ENCODE data around the gene HEBP2.

Gene HEBP2

GRCh38 chr6:138467901-138468300 is 63.9 kb downstream of the HEBP2 start:
- no peak for TF ChIP-seq ESRRG (CRISPR knock-in tag; IDR thresholded peaks at IDR 0.05)
- no peak for TF ChIP-seq ISL1 (CRISPR knock-in tag; IDR thresholded peaks at IDR 0.05)
- TF ChIP-seq OSR1 (CRISPR knock-in tag; IDR thresholded peaks at IDR 0.05) = no peak
- no peak for TF ChIP-seq GLIS3 (CRISPR knock-in tag; IDR thresholded peaks at IDR 0.05)
- TF ChIP-seq TOX (CRISPR knock-in tag; IDR thresholded peaks at IDR 0.05; ENCODE audit: borderline replicate concordance) = no peak
- no peak for TF ChIP-seq CSDC2 (CRISPR knock-in tag; IDR thresholded peaks at IDR 0.05)
- no peak for TF ChIP-seq ZFP3 (CRISPR knock-in tag; IDR thresholded peaks at IDR 0.05)
- no peak for TF ChIP-seq CSRNP3 (CRISPR knock-in tag; IDR thresholded peaks at IDR 0.05)
- TF ChIP-seq BACH2 (CRISPR knock-in tag; IDR thresholded peaks at IDR 0.05; ENCODE audit: borderline replicate concordance) = no peak
- TF ChIP-seq ZNF565 (CRISPR knock-in tag; conservative IDR thresholded peaks at IDR 0.05; ENCODE audit: low read depth) = no peak
- no peak for TF ChIP-seq SNAI2 (CRISPR knock-in tag; IDR thresholded peaks at IDR 0.05)
- TF ChIP-seq, protein P1, sequence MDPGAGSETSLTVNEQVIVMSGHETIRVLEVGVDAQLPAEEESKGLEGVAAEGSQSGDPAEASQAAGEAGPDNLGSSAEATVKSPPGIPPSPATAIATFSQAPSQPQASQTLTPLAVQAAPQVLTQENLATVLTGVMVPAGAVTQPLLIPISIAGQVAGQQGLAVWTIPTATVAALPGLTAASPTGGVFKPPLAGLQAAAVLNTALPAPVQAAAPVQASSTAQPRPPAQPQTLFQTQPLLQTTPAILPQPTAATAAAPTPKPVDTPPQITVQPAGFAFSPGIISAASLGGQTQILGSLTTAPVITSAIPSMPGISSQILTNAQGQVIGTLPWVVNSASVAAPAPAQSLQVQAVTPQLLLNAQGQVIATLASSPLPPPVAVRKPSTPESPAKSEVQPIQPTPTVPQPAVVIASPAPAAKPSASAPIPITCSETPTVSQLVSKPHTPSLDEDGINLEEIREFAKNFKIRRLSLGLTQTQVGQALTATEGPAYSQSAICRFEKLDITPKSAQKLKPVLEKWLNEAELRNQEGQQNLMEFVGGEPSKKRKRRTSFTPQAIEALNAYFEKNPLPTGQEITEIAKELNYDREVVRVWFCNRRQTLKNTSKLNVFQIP (CRISPR knock-in tag; IDR thresholded peaks at IDR 0.05; ENCODE audit: borderline replicate concordance, low read depth) = no peak
- no peak for TF ChIP-seq ARNTL (CRISPR knock-in tag; IDR thresholded peaks at IDR 0.05; ENCODE audit: borderline replicate concordance, low read depth)
- TF ChIP-seq ZNF8 (CRISPR knock-in tag; IDR thresholded peaks at IDR 0.05) = no peak
- no peak for TF ChIP-seq ZC3H10 (CRISPR knock-in tag; IDR thresholded peaks at IDR 0.05)
- TF ChIP-seq RARB (CRISPR knock-in tag; IDR thresholded peaks at IDR 0.05) = no peak
- TF ChIP-seq, protein P2, sequence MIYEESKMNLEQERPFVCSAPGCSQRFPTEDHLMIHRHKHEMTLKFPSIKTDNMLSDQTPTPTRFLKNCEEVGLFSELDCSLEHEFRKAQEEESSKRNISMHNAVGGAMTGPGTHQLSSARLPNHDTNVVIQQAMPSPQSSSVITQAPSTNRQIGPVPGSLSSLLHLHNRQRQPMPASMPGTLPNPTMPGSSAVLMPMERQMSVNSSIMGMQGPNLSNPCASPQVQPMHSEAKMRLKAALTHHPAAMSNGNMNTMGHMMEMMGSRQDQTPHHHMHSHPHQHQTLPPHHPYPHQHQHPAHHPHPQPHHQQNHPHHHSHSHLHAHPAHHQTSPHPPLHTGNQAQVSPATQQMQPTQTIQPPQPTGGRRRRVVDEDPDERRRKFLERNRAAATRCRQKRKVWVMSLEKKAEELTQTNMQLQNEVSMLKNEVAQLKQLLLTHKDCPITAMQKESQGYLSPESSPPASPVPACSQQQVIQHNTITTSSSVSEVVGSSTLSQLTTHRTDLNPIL (CRISPR knock-in tag; IDR thresholded peaks at IDR 0.05; ENCODE audit: low read depth) = no peak
- TF ChIP-seq PPARA (CRISPR knock-in tag; IDR thresholded peaks at IDR 0.05; ENCODE audit: borderline replicate concordance) = no peak
- ATAC-seq = no peak

DNA sequence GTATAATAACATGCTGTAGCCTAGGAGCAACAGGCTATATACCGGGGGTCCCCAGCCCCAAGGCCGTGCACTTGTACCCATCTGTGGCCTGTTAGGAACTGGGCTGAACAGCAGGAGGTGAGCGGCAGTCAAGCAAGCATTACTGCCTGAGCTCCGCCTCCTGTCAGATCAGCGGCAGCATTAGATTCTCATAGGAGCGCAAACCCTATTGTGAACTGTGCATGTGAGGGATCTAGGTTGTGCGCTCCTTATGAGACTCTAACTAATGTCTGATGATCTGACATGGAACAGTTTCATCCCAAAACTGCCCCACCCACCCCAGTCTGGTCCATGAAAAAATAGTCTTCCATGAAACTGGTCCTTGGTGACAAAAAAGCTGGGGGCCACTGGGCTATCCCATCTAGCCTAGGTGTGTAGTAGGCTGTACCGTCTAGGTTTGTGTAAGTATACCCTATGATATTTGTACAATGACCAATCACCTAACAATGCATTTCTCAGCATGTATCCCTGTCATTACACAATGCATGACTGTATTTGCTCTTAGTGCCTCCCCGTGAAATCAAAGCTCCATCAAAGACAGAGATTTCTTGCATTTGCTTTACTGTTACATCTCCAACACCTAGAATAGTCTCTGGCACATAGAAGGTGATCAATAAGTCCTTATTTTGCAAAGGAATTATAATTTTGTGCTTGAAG is 64.4 kb downstream of the HEBP2 start:
- ATAC-seq = no peak
- no peak for TF ChIP-seq CSRNP3 (CRISPR knock-in tag; IDR thresholded peaks at IDR 0.05)
- no peak for TF ChIP-seq ZC3H10 (CRISPR knock-in tag; IDR thresholded peaks at IDR 0.05)
- TF ChIP-seq, protein P3, sequence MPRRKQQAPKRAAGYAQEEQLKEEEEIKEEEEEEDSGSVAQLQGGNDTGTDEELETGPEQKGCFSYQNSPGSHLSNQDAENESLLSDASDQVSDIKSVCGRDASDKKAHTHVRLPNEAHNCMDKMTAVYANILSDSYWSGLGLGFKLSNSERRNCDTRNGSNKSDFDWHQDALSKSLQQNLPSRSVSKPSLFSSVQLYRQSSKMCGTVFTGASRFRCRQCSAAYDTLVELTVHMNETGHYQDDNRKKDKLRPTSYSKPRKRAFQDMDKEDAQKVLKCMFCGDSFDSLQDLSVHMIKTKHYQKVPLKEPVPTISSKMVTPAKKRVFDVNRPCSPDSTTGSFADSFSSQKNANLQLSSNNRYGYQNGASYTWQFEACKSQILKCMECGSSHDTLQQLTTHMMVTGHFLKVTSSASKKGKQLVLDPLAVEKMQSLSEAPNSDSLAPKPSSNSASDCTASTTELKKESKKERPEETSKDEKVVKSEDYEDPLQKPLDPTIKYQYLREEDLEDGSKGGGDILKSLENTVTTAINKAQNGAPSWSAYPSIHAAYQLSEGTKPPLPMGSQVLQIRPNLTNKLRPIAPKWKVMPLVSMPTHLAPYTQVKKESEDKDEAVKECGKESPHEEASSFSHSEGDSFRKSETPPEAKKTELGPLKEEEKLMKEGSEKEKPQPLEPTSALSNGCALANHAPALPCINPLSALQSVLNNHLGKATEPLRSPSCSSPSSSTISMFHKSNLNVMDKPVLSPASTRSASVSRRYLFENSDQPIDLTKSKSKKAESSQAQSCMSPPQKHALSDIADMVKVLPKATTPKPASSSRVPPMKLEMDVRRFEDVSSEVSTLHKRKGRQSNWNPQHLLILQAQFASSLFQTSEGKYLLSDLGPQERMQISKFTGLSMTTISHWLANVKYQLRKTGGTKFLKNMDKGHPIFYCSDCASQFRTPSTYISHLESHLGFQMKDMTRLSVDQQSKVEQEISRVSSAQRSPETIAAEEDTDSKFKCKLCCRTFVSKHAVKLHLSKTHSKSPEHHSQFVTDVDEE (CRISPR knock-in tag; IDR thresholded peaks at IDR 0.05) = no peak
- TF ChIP-seq PPARA (CRISPR knock-in tag; IDR thresholded peaks at IDR 0.05; ENCODE audit: borderline replicate concordance) = no peak
- TF ChIP-seq, protein P4, sequence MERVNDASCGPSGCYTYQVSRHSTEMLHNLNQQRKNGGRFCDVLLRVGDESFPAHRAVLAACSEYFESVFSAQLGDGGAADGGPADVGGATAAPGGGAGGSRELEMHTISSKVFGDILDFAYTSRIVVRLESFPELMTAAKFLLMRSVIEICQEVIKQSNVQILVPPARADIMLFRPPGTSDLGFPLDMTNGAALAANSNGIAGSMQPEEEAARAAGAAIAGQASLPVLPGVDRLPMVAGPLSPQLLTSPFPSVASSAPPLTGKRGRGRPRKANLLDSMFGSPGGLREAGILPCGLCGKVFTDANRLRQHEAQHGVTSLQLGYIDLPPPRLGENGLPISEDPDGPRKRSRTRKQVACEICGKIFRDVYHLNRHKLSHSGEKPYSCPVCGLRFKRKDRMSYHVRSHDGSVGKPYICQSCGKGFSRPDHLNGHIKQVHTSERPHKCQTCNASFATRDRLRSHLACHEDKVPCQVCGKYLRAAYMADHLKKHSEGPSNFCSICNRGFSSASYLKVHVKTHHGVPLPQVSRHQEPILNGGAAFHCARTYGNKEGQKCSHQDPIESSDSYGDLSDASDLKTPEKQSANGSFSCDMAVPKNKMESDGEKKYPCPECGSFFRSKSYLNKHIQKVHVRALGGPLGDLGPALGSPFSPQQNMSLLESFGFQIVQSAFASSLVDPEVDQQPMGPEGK (CRISPR knock-in tag; IDR thresholded peaks at IDR 0.05; ENCODE audit: borderline replicate concordance) = no peak
- TF ChIP-seq ZFP3 (CRISPR knock-in tag; IDR thresholded peaks at IDR 0.05) = no peak
- TF ChIP-seq ISL1 (CRISPR knock-in tag; IDR thresholded peaks at IDR 0.05) = no peak
- no peak for TF ChIP-seq SNAI2 (CRISPR knock-in tag; IDR thresholded peaks at IDR 0.05)
- no peak for TF ChIP-seq CSDC2 (CRISPR knock-in tag; IDR thresholded peaks at IDR 0.05)
- TF ChIP-seq TOX (CRISPR knock-in tag; IDR thresholded peaks at IDR 0.05; ENCODE audit: borderline replicate concordance) = no peak
- TF ChIP-seq ZFP30 (CRISPR knock-in tag; IDR thresholded peaks at IDR 0.05) = no peak
- no peak for TF ChIP-seq RARB (CRISPR knock-in tag; IDR thresholded peaks at IDR 0.05)

Data from SK-N-SH treated with all-trans-retinoic acid at 6 μM for 48 hours (cell line).